ENCODE results near the gene LZIC.

DNA sequence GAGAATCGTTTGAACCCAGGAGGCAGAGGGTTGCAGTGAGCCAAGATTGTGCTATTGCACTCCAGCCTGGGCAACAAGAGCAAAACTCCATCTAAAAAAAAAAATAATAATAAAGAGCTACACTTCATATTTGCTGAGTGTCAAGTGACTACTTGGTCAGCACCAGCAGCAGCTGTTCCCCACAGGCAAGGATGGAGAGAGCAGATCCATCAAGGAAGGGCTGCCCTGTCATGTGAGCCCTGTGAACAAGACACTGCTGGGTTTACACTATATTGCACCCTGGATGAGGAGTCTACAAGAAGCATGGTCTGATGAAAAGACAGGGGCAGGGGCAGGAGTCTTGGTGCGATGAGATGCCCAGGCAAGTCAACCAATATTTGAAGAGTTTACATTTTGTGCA lies 36.7 kb downstream of the LZIC start:
- TF ChIP-seq, protein P1, sequence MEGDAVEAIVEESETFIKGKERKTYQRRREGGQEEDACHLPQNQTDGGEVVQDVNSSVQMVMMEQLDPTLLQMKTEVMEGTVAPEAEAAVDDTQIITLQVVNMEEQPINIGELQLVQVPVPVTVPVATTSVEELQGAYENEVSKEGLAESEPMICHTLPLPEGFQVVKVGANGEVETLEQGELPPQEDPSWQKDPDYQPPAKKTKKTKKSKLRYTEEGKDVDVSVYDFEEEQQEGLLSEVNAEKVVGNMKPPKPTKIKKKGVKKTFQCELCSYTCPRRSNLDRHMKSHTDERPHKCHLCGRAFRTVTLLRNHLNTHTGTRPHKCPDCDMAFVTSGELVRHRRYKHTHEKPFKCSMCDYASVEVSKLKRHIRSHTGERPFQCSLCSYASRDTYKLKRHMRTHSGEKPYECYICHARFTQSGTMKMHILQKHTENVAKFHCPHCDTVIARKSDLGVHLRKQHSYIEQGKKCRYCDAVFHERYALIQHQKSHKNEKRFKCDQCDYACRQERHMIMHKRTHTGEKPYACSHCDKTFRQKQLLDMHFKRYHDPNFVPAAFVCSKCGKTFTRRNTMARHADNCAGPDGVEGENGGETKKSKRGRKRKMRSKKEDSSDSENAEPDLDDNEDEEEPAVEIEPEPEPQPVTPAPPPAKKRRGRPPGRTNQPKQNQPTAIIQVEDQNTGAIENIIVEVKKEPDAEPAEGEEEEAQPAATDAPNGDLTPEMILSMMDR (IDR thresholded peaks at IDR 0.05 in 4 of 5, conservative IDR thresholded peaks at IDR 0.05 in 1 of 5), result no peak
- TF ChIP-seq POLR2A (IDR thresholded peaks at IDR 0.05), result no peak
